K562 (cell line): ENCODE results near the gene FBXW11. TPM values are rescaled to one million over a fixed set of nuclear protein-coding genes. Genes with fewer than 3 reads are reported as not detected.

Experiments used
- ATF4 ChIP-seq: fragments of 450-650 bp; formaldehyde crosslinking; IDR thresholded peaks from 2 replicates; pipeline ENCODE4 v1.4.0; 2022; ENCODE audit warnings: mild to moderate bottlenecking, moderate library complexity
- CCAR2 ChIP-seq: fragments of 200-400 bp; formaldehyde crosslinking; IDR thresholded peaks from 2 replicates; pipeline ENCODE4 v1.6.1; 2017; ENCODE audit warnings: mild to moderate bottlenecking, low read depth, low read length
- CHD2 ChIP-seq: IDR thresholded peaks from 2 replicates; pipeline ENCODE4 v1.6.1; 2011; ENCODE audit warnings: low read depth, low read length
- ETV1 ChIP-seq: fragments of 450-650 bp; conservative IDR thresholded peaks from 2 replicates; pipeline ENCODE4 v1.6.1; 2016; ENCODE audit warnings: missing genetic modification characterization, control low read depth, low read depth, missing compliant biosample characterization
- GATAD2A ChIP-seq: fragments of 450-650 bp; IDR thresholded peaks from 2 replicates; pipeline ENCODE4 v1.6.1; 2017
- GATAD2B ChIP-seq: fragments of 450-650 bp; IDR thresholded peaks from 2 replicates; pipeline ENCODE4 v1.6.1; 2017; ENCODE audit warnings: mild to moderate bottlenecking, borderline replicate concordance
- HIVEP1 ChIP-seq: fragments of 250-450 bp; sonication (Bioruptor Pico); IDR thresholded peaks from 2 replicates; pipeline ENCODE4 v1.4.0; 2020; ENCODE audit warnings: mild to moderate bottlenecking
- HNRNPLL ChIP-seq: fragments of 200-400 bp; formaldehyde crosslinking; IDR thresholded peaks from 2 replicates; pipeline ENCODE4 v1.6.1; 2017; ENCODE audit warnings: low read length, low read depth, mild to moderate bottlenecking; ENCODE audit not compliant: poor library complexity, severe bottlenecking
- IRF1 ChIP-seq: sonication (generic); formaldehyde crosslinking; IDR thresholded peaks from 2 replicates; pipeline ENCODE4 v1.8.0; 2022; ENCODE audit warnings: missing genetic modification reagents, mild to moderate bottlenecking, borderline replicate concordance
- KLF6 ChIP-seq: fragments of 250-450 bp; sonication (Bioruptor Pico); IDR thresholded peaks from 2 replicates; pipeline ENCODE4 v1.4.0; 2020; ENCODE audit warnings: mild to moderate bottlenecking, moderate library complexity, borderline replicate concordance
- MTA3 ChIP-seq: fragments of 450-650 bp; formaldehyde crosslinking; IDR thresholded peaks from 2 replicates; pipeline ENCODE4 v1.6.1; 2017; ENCODE audit warnings: mild to moderate bottlenecking, borderline replicate concordance
- NCOA4 ChIP-seq: fragments of 450-650 bp; IDR thresholded peaks from 2 replicates; pipeline ENCODE4 v1.6.1; 2018; ENCODE audit warnings: mild to moderate bottlenecking; ENCODE audit not compliant: partially characterized antibody
- SMAD1 ChIP-seq: fragments of 150-350 bp; IDR thresholded peaks from 2 replicates; pipeline ENCODE4 v1.6.1; 2014; ENCODE audit warnings: low read length, low read depth; ENCODE audit not compliant: partially characterized antibody
- SMARCE1 ChIP-seq: fragments of 450-650 bp; IDR thresholded peaks from 2 replicates; pipeline ENCODE4 v1.7.1; 2016; ENCODE audit warnings: mild to moderate bottlenecking
- SRF ChIP-seq, 2 experiments: fragments of 250-450, 450-650 bp in 1 of 2; sonication (Bioruptor Pico) in 1 of 2; sonication (generic) in 1 of 2; formaldehyde crosslinking; IDR thresholded peaks; 2 replicates each; pipeline versions ENCODE4 v1.5.0 to v1.5.1; 2020 to 2022; ENCODE audit warnings: mild to moderate bottlenecking in 1 of 2, missing genetic modification reagents in 1 of 2
- TARDBP ChIP-seq: fragments of 450-650 bp; IDR thresholded peaks from 2 replicates; pipeline ENCODE4 v1.6.1; 2016
- TCFL5 ChIP-seq: fragments of 250-450 bp; sonication (Bioruptor Pico); conservative IDR thresholded peaks from 2 replicates; pipeline ENCODE4 v1.6.1; 2021; ENCODE audit warnings: mild to moderate bottlenecking, moderate library complexity, matching md5 sums
- TGIF2 ChIP-seq: sonication (generic); formaldehyde crosslinking; IDR thresholded peaks from 2 replicates; pipeline ENCODE4 v1.8.1; 2022; ENCODE audit warnings: mild to moderate bottlenecking, missing genetic modification reagents, moderate library complexity
- ZBTB33 ChIP-seq: sonication (generic); formaldehyde crosslinking; IDR thresholded peaks from 2 replicates; pipeline ENCODE4 v1.8.1; 2023; ENCODE audit warnings: mild to moderate bottlenecking, missing genetic modification reagents
- ZBTB9 ChIP-seq: fragments of 450-650 bp; formaldehyde crosslinking; IDR thresholded peaks from 2 replicates; pipeline ENCODE4 v1.4.0; 2020; ENCODE audit warnings: mild to moderate bottlenecking, moderate library complexity
- ZKSCAN1 ChIP-seq: fragments of 150-350 bp; IDR thresholded peaks from 2 replicates; pipeline ENCODE4 v1.6.1; 2016; ENCODE audit warnings: low read depth, low read length
- ZNF165 ChIP-seq: fragments of 250-450 bp; sonication (Bioruptor Pico); IDR thresholded peaks from 2 replicates; pipeline ENCODE4 v1.4.0; 2020; ENCODE audit warnings: borderline replicate concordance
- ZNF507 ChIP-seq: conservative IDR thresholded peaks from 2 replicates; pipeline ENCODE4 v1.6.1; 2017; ENCODE audit warnings: missing genetic modification characterization, missing compliant biosample characterization
- polyA plus RNA-seq, 8 experiments: library from polyadenylated mRNA; depleted of rRNA in 4 of 8; stranded (reverse) in 5 of 8; unstranded in 3 of 8; fragments of >200 nt; fragmentation: Nextera tagmentation in 2 of 8; fragmentation: Illumina TruSeq in 1 of 8; extraction: Ambion mirVana in 2 of 8; extraction: Trizol in 1 of 8; gene quantifications; 2 replicates each; pipeline versions ENCODE4 v1.2.1 to v1.2.3, GENCODE V29; 2011 to 2014; ENCODE audit warnings: inconsistent platforms in 1 of 8, missing spikeins in 1 of 8
- total RNA-seq, 7 experiments: library from RNA; depleted of rRNA in 6 of 7; stranded (reverse); fragments of >200 nt in 6 of 7; fragmentation: Illumina TruSeq in 2 of 7; extraction: Trizol in 2 of 7; gene quantifications; 2 replicates each; pipeline versions ENCODE4 v1.2.1 to v1.2.3, GENCODE V29; 2011 to 2021; ENCODE audit warnings: low replicate concordance in 1 of 7

FBXW11 gene
- total and polyA plus RNA-seq, 9 of the 15 experiments (the other 6 are each of a cell fraction or from before 2014, with no cell fraction given): 3.0 to 28.6 (median 23.6) TPM

DNA sequence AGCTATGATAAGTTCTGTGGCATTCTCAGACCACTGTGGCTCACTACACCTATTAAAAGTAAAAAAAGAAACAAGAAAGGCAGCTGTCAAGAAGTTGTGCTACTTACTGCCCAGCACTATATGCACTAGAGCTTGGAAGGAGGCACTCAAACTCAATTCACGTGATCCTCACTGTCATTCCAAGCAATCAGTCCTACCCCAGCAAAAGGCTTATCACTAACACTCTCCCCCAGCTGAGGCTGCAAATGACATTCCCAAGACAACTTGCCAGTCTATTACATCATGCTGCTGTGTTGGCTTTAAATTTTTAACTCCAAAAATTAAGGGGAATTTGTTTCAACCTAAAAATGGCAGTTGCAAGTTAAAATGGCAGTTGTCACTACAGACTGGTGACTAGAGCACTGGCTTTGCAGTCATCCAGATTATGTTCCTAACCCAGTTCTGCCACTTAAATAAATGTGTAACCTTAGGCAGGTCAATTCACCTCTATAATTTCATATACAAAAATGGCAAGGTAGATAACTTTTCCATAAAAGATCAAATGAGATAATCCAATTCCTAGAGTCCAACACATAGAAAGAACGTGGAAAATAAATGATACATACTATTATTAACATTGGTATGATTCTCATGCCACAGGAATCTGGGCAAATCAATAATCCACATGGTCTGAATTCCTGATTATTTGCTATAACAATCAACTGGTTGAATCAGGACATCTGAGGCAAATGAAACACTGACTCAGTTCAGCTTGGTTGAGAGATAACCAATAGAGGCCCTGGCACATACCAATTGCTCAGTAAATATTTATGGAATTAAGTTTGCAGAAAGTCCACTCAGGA is 52.4 kb downstream of the FBXW11 start (continued):
- TF ChIP-seq GATAD2B: no peak
- no peak for TF ChIP-seq CHD2
- peak; percentile 61 for TF ChIP-seq SMAD1
- TF ChIP-seq MTA3: peak; percentile 77; the same call in 1 of the 2 replicates
- TF ChIP-seq ATF4: peak; percentile 98
- TF ChIP-seq ZKSCAN1: no peak
- TF ChIP-seq ETV1 (tag): peak; percentile 37; the same call in 1 of the 2 replicates
- TF ChIP-seq HNRNPLL: no peak
- TF ChIP-seq SRF (CRISPR knock-in tag; IDR thresholded peaks at IDR 0.05): no peak
- TF ChIP-seq NCOA4: no peak
- TF ChIP-seq HIVEP1: peak; percentile 79; the same call in 1 of the 2 replicates
- no peak for TF ChIP-seq TARDBP
- TF ChIP-seq TCFL5 (CRISPR knock-in tag): peak; percentile 20; the same call in 1 of the 2 replicates
- TF ChIP-seq ZNF507 (tag): no peak
- TF ChIP-seq ZBTB9 (CRISPR knock-in tag): 0 out of 2 replicates have a peak, but pooled peaks have one; percentile 78
- TF ChIP-seq TGIF2 (CRISPR knock-in tag): no peak
- TF ChIP-seq ZBTB33: no peak
- no peak for TF ChIP-seq CCAR2
- TF ChIP-seq SMARCE1: peak; percentile 83; the same call in 1 of the 2 replicates
- TF ChIP-seq IRF1 (CRISPR knock-in tag): no peak
- TF ChIP-seq KLF6: peak; percentile 84; the same call in 1 of the 2 replicates
- no peak for TF ChIP-seq ZNF165 (CRISPR knock-in tag)
- no peak for TF ChIP-seq GATAD2A
